ENCODE data around the gene KLK2.

DNA sequence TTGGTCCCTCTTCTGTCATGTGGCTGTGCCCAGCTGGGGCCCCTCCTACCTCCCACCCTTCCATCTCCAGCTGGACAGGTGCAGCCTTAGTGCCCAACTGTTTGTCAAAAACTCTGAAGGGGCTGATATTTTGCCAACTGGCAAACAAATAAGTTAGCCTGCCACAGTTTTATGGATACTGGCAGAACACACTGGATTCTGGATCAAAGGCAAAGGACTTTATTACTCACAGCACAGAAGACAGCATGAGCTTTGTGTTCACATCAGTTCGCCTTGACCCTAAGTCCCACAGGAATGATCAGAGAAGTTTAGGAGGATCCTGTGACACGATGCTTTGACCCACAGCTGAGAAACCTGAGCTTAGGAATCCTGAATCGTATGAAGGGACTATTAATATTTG is 16.4 kb downstream of the KLK2 start:
- no peak for TF ChIP-seq EZH2 (IDR thresholded peaks at IDR 0.05; ENCODE audit: low read length, missing control alignments)
- TF ChIP-seq, protein P1, sequence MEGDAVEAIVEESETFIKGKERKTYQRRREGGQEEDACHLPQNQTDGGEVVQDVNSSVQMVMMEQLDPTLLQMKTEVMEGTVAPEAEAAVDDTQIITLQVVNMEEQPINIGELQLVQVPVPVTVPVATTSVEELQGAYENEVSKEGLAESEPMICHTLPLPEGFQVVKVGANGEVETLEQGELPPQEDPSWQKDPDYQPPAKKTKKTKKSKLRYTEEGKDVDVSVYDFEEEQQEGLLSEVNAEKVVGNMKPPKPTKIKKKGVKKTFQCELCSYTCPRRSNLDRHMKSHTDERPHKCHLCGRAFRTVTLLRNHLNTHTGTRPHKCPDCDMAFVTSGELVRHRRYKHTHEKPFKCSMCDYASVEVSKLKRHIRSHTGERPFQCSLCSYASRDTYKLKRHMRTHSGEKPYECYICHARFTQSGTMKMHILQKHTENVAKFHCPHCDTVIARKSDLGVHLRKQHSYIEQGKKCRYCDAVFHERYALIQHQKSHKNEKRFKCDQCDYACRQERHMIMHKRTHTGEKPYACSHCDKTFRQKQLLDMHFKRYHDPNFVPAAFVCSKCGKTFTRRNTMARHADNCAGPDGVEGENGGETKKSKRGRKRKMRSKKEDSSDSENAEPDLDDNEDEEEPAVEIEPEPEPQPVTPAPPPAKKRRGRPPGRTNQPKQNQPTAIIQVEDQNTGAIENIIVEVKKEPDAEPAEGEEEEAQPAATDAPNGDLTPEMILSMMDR (conservative IDR thresholded peaks at IDR 0.05 in 1 of 2, IDR thresholded peaks at IDR 0.05 in 1 of 2; ENCODE audit: low read depth in 1 of 2, low read length in 2 of 2) = no peak
